Retinal pigment epithelial cell (primary cell): ENCODE results near the gene PRELID1.

Experiments
- DNase-seq: peaks from one replicate; pipeline ENCODE4 v3.0.0-alpha.2; 2010; ENCODE audit warnings: low read depth
- H3K4me3 ChIP-seq: 2 replicates; pipeline ENCODE4 v1.5.1; 2011; ENCODE audit warnings: mild to moderate bottlenecking, low read length, control low read depth, moderate library complexity
- TF ChIP-seq, protein P1 (sequence below): conservative IDR thresholded peaks from 2 replicates; pipeline ENCODE4 v1.5.1; 2011; ENCODE audit warnings: low read depth, low read length, control low read depth, inconsistent platforms

Gene PRELID1

DNA sequence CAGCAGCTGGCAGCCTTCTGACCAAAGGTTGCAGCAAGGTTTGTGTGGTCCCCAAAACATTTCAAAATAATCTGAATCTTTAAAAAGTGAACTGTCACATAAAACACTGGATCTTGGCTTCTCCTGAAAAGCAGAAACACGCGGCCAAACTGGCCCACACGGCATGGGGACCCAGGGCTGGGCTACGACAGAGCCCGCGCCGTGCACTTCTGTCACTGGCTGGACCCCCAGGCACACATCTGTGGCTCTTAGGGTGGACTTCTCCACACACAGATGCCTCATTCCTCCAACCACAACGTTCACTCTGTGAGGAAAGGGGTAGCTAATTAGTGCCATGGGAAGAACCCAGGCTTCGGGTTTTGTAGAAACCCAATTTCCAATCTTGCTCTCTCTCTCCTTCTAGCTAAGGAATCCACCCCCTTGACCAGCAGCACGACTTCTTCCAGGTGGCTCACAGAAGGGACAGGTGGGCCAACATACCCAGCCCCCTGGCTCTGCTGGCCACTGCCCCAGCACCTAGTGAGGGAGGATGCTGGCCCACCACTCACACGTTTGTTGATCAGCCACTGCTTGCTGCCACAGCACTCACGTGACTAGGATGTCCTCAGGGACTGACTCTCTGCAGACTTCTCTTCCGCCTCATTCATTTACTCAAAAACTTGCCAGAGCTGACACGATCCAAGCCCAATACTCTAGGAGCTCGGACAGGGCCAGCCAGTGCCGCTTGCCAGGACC, 30.0 kb downstream of the PRELID1 start:
- DNase-seq, result no peak
- H3K4me3 ChIP-seq, result no peak overlapping the region
- TF ChIP-seq, protein P1, sequence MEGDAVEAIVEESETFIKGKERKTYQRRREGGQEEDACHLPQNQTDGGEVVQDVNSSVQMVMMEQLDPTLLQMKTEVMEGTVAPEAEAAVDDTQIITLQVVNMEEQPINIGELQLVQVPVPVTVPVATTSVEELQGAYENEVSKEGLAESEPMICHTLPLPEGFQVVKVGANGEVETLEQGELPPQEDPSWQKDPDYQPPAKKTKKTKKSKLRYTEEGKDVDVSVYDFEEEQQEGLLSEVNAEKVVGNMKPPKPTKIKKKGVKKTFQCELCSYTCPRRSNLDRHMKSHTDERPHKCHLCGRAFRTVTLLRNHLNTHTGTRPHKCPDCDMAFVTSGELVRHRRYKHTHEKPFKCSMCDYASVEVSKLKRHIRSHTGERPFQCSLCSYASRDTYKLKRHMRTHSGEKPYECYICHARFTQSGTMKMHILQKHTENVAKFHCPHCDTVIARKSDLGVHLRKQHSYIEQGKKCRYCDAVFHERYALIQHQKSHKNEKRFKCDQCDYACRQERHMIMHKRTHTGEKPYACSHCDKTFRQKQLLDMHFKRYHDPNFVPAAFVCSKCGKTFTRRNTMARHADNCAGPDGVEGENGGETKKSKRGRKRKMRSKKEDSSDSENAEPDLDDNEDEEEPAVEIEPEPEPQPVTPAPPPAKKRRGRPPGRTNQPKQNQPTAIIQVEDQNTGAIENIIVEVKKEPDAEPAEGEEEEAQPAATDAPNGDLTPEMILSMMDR, result no peak

DNA sequence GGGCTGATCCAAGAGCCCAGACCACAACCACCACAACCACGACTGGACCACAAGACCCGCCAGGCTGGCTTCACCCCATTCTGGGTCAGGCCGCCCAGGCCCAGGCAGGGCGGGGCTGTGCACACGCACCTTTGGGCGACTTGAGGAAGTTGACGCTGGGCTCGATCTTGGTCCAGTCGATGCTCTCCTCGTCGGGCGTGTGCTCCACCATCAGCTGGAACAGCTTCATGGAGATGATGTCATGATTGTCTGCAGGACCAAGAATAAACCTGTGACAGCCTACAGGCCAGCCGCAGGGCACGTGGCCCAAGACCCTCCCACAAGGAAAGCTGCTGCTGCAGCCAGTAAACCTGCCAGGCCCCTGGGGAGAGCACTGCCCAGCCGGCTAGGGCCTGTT, 30.6 kb downstream of the PRELID1 start:
- H3K4me3 ChIP-seq, result no peak overlapping the region
- no peak for DNase-seq
- TF ChIP-seq, protein P1, result no peak

- H3K4me3 ChIP-seq, result no peak overlapping the region
- no peak for DNase-seq
- TF ChIP-seq, protein P1, result no peak
Observed at GRCh38 chr5:177334781-177335700, 31.4 kb downstream of the PRELID1 start.

DNA sequence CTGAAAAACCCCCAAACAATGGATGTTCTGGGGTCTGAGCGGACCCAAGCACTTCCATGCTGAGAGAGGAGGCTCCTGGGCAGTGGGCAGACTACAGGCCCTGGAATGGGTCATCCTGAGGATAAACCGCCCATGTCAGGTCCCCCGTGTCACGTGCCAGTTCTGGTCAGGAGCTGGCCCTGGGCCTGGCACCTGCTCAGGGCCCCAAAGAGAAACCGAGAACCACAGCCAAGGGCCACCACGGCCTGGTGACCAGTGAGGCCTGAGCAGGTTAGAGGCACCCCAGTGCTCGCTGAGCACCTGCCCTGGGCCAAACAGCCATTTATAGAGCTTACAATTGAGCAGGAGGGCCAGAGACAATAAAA, 32.1 kb downstream of the PRELID1 start:
- H3K4me3 ChIP-seq, result no peak overlapping the region
- DNase-seq, result no peak
- TF ChIP-seq, protein P1, result no peak

GRCh38 chr5:177336112-177336511, 32.5 kb downstream of the PRELID1 start:
- no peak for DNase-seq
- H3K4me3 ChIP-seq, result no peak overlapping the region
- TF ChIP-seq, protein P1, result peak; percentile 66

DNA sequence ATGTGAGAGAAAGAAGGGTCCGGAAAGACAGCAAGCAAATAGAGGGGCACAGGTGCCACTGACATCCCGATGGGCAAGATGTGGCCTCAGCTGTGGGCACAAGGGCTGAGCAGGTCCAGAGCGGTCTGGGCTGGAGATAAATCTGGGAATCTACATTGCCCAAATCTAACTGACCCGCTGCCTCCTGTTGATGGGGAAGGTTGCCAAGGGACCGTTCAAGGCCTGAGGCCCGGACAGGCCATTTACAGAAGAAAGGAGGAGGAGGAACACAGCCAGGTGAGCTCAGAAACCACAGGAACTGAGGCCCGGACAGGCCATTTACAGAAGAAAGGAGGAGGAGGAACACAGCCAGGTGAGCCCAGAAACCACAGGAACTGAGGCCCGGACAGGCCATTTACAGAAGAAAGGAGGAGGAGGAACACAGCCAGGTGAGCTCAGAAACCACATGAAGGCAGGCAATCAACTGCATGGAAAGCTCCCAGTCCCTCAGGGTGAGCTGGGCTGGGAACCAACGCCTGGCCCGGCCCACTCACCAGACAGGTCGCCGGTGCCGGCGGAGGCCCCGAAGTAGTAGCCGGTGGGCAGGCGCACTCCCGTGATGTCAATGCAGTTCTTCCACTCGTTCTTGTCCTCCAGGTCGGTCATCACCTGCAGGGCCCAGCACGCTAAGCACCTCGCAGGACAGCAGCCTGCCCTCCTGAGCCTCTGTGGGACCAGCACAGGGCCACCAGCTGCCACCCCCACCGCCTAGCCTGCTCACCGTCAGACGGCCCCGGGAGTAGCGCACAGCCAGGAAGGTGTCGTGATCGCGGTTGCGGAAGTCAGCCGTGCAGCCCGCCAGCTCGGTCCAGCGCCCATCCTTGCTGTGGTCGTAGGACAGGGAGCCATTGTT, 33.2 kb downstream of the PRELID1 start:
- TF ChIP-seq, protein P1, result no peak
- no peak for DNase-seq
- no peak overlapping the region for H3K4me3 ChIP-seq
